Measurements from ENCODE around the gene SLX4IP.

- TF ChIP-seq CTCF (IDR thresholded peaks at IDR 0.05; ENCODE audit: insufficient read depth, low read depth, low read length) (no peak), EZH2 (IDR thresholded peaks at IDR 0.05; ENCODE audit: insufficient read depth, low read length) (no peak)
These were observed 144.8 kb downstream of the SLX4IP start for GRCh38 chr20:10579942-10580341.

Measured in astrocyte (in vitro differentiated cells and primary cell).